GM19023 (cell line): ENCODE results near the gene LTN1.

Experiments used
- ATAC-seq: cut with Tn5 transposase; IDR thresholded peaks from one replicate; pipeline ENCODE4 v1.9.1; 2021; ENCODE audit warnings: mild to moderate bottlenecking, moderate library complexity; ENCODE audit not compliant: unreplicated experiment

The LTN1 gene

DNA sequence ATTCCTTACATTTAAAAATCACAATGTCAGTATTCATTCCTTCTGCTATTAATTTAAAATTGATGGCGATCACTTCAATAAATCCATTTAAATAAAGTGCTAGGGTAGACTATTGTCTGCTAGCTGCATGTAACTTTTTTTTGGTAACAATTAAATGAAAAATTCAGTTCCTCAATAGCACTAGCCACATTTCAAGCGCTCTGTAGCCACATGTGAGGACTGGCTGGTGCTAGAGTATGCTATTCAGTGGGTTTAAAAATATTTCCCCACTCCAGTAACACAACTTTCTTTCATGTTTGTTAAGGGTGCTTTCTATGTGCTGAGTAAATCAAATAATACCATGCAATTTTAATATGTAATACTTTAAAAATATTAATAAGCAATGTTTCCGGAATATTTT is 108.2 kb downstream of the LTN1 start:
- no peak for ATAC-seq

DNA sequence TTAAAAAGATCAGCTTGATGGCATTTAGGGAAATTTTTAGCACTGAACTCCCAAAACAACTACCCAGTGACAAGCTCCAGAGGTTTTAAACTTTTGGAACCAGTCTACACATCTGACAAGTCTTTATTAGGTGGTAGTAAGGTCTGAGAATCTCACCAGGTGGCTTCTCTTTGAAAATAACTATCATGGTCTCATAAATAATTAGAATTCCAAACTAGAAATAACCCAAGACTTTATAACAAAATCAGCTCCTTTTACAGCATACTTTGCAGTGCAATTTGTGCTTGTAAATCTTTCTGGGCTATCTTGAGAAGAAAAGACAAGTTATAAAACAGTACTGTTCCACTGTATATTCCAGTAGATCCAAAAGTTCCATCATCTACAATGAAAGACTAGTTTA is 108.7 kb downstream of the LTN1 start:
- no peak for ATAC-seq

DNA sequence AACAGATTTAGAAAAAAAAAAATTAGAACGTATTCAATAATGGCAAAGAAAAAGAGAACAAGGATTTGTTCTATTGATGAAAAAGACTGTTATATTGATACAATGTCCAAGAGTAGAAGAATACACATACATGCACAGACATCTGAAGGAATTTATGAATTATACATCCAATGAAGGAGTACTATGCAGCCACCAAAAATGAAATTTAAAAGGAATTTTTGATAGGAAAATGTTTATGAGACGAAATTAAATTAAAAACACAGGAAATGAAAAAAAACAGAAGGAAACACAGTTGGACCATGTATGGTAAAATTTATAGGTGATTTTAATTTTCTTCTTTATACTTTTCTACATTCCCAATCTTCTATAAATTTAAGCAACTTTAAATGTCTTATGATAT is 110.3 kb downstream of the LTN1 start:
- ATAC-seq, result no peak
